GM12878 (cell line): ENCODE results near the gene TCL1B. TPM values are rescaled to one million over a fixed set of nuclear protein-coding genes. Genes with fewer than 3 reads are reported as not detected.

Source experiments
- ATAC-seq: fragments of 200-7000 bp; cut with Tn5 transposase; 3 replicates; pipeline ENCODE4 v1.9.1; 2020; ENCODE audit warnings: mild to moderate bottlenecking, moderate library complexity
- BruUV-seq: library from RNA; stranded (reverse); fragments of 400-500 nt; replicated peaks from 2 replicates; lab custom pipeline; 2021; lab: Mats Ljungman, UMichigan
- CTCF ChIA-PET: fragments of 300-600 bp; sonication (Branson Sonifier 250); formaldehyde crosslinking; extraction: SDS; loops from one replicate; lab custom pipeline; 2021; ENCODE audit warnings: inconsistent platforms; lab: Yijun Ruan, JAX
- POLR2A ChIA-PET: fragments of 350-600 bp; formaldehyde crosslinking; extraction: SDS; loops from one replicate; lab custom pipeline; 2021; ENCODE audit warnings: inconsistent platforms; lab: Charles Lee
- RAD21 ChIA-PET: fragments of 300-600 bp; sonication (Branson Sonifier 250); formaldehyde crosslinking; loops from one replicate; lab custom pipeline; 2023; ENCODE audit warnings: antibody characterized with exemption; ENCODE audit not compliant: unreplicated experiment; lab: Charles Lee
- SMC1A ChIA-PET: fragments of 300-600 bp; sonication (Branson Sonifier 250); formaldehyde crosslinking; loops from one replicate; lab custom pipeline; 2023; ENCODE audit not compliant: unreplicated experiment, uncharacterized antibody; lab: Charles Lee
- DNase-seq: peaks from one replicate; pipeline ENCODE4 v3.0.0-alpha.2; 2011; ENCODE audit warnings: low read depth, low spot score
- FAIRE-seq: peaks from 3 replicates; lab custom pipeline; 2011; peaks lifted over from hg19 to GRCh38; lab: Jason Lieb, UNC
- H2AFZ ChIP-seq: 2 replicates; pipeline ENCODE4 v1.6.0; 2011; ENCODE audit warnings: low read depth, low read length, control low read depth; ENCODE audit not compliant: control insufficient read depth
- H3K27ac ChIP-seq: 2 replicates; pipeline ENCODE4 v1.5.1; 2011; ENCODE audit warnings: control low read depth; ENCODE audit not compliant: control insufficient read depth, insufficient read depth
- H3K27me3 ChIP-seq, 2 experiments: replicated peaks in 1 of 2; 2 replicates each; pipeline versions ENCODE4 v1.6.0 to v1.6.1; 2011; ENCODE audit warnings: low read length in 1 of 2; ENCODE audit not compliant: control insufficient read depth in 2 of 2, insufficient read depth in 2 of 2
- H3K36me3 ChIP-seq, 2 experiments: 2 replicates each; pipeline ENCODE4 v1.5.1; 2011; ENCODE audit warnings: low read length in 1 of 2; ENCODE audit not compliant: control insufficient read depth in 2 of 2, insufficient read depth in 2 of 2
- H3K4me1 ChIP-seq: 2 replicates; pipeline ENCODE4 v1.6.1; 2011; ENCODE audit warnings: mild to moderate bottlenecking, low read length, moderate library complexity, mixed read lengths; ENCODE audit not compliant: control insufficient read depth, insufficient read depth
- H3K4me2 ChIP-seq: 2 replicates; pipeline ENCODE4 v1.6.0; 2011; ENCODE audit warnings: control low read depth; ENCODE audit not compliant: control insufficient read depth, insufficient read depth
- H3K4me3 ChIP-seq: fragments of 200-600 bp; sonication (generic); 2 replicates; pipeline ENCODE4 v1.5.1; 2016
- H3K79me2 ChIP-seq: 2 replicates; pipeline ENCODE4 v1.6.0; 2011; ENCODE audit warnings: low read length; ENCODE audit not compliant: control insufficient read depth, insufficient read depth
- H3K9ac ChIP-seq: 2 replicates; pipeline ENCODE4 v1.8.0; 2011; ENCODE audit warnings: low read length, control low read depth, mixed read lengths; ENCODE audit not compliant: control insufficient read depth, insufficient read depth
- H3K9me3 ChIP-seq: replicated peaks from 3 replicates; pipeline ENCODE4 v1.5.1; 2011; ENCODE audit warnings: mild to moderate bottlenecking, low read length; ENCODE audit not compliant: control insufficient read depth, insufficient read depth
- H4K20me1 ChIP-seq: 2 replicates; pipeline ENCODE4 v1.6.0; 2011; ENCODE audit not compliant: control insufficient read depth, insufficient read depth
- SPI1 ChIP-seq: IDR thresholded peaks from 2 replicates; pipeline ENCODE4 v1.6.1; 2011; ENCODE audit warnings: low read depth, mild to moderate bottlenecking, low read length, moderate library complexity, borderline replicate concordance; ENCODE audit not compliant: insufficient read depth
- TCF12 ChIP-seq: IDR thresholded peaks from 2 replicates; pipeline ENCODE4 v1.6.1; 2011; ENCODE audit warnings: low read depth, mild to moderate bottlenecking, low read length
- YY1 ChIP-seq: IDR thresholded peaks from 2 replicates; pipeline ENCODE4 v1.6.1; 2011; ENCODE audit warnings: low read depth, mild to moderate bottlenecking, low read length
- ZNF384 ChIP-seq: IDR thresholded peaks from 2 replicates; pipeline ENCODE4 v1.6.1; 2012; ENCODE audit warnings: low read depth, mild to moderate bottlenecking, low read length, improper control_type of control experiment, borderline replicate concordance
- WGBS: methylation state at CpG from one replicate; pipeline ENCODE4 v1.1.6; 2016; ENCODE audit warnings: low lambda C conversion rate; ENCODE audit not compliant: insufficient replicate concordance, insufficient coverage; ENCODE audit errors: missing lambda C conversion rate; 5-methylcytosine and 5-hydroxymethylcytosine counted together
- in situ Hi-C: fragments of 300-500 bp; cut with MboI; formaldehyde crosslinking; loops from 9 replicates; pipeline ENCODE4 v1.14.3; 2018; ENCODE audit warnings: mixed read lengths
- intact Hi-C: fragments of 100-400 bp; cut with micrococcal nuclease; formaldehyde crosslinking; loops from one replicate; pipeline ENCODE4 v1.14.2; 2022; ENCODE audit not compliant: unreplicated experiment
- polyA plus RNA-seq, 11 experiments: library from polyadenylated mRNA; depleted of rRNA in 4 of 11; unstranded in 6 of 11; stranded (reverse) in 5 of 11; fragments of >200 nt; fragmentation: Nextera tagmentation in 4 of 11; fragmentation: Illumina TruSeq in 1 of 11; extraction: Ambion mirVana in 4 of 11; extraction: Trizol in 1 of 11; gene quantifications; 1 replicate in 1 of 11; 2 replicates in 10 of 11; pipeline versions ENCODE4 v1.2.1 to v1.2.3, GENCODE V29; 2011 to 2016; ENCODE audit warnings: inconsistent platforms in 2 of 11, missing spikeins in 2 of 11, low read depth in 1 of 11
- total RNA-seq, 4 experiments: library from RNA; depleted of rRNA in 3 of 4; stranded (reverse); fragments of >200 nt in 3 of 4; fragmentation: Illumina TruSeq in 1 of 4; extraction: Trizol in 1 of 4; gene quantifications; 2 replicates each; pipeline versions ENCODE4 v1.2.1 to v1.2.3, GENCODE V29; 2013 to 2021
- TF ChIP-seq, protein P1 (sequence below): fragments of 450-650 bp; IDR thresholded peaks from 2 replicates; pipeline ENCODE4 v1.6.1; 2018; ENCODE audit warnings: mild to moderate bottlenecking, low read depth, moderate library complexity; ENCODE audit not compliant: partially characterized antibody

TCL1B gene
- total and polyA plus RNA-seq, 10 of the 15 experiments (the other 5 are each of a cell fraction or from before 2014, with no cell fraction given), result 0.10 to 0.18 (median 0.13) TPM; not detected in 6

DNA sequence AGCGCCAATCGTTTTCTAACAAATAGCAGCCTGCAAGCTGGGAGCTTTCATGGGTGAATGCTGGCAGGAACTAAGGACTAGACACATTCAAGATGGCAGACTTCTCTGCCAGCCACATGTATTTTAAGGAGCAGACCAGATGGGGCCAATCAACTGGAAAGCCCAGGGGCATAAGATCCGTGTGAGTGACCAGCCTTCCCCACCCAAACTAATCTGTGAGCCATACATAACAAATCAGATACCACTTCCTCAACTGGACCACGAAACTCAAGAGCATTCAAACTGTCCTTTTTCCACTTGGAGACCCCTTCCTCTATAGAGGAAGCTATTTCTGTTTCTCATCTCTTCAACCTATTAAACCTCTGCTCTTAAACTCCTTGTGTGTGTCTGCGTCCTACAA lies 9.7 kb downstream of the TCL1B start:
- no peaks in the 10 kb centered on the region for H3K36me3 ChIP-seq
- DNase-seq, result no peak
- H3K79me2 ChIP-seq, result no peaks in the 10 kb centered on the region
- H2AFZ ChIP-seq, result peak overlapping the region; percentile 57
- no peak overlapping the region for H3K4me3 ChIP-seq
- no peak overlapping the region for H3K9ac ChIP-seq
- ChIA-PET CTCF (interaction anchor here (0.9 to 2.7 kb wide), 4 partner anchors 9 to 114 kb away, joined by 3 to 12 read pairs (median 5); partner anchors contain the start of gene TCL1B), POLR2A (interaction anchor here (0.7 kb wide), 2 partner anchors 27 to 64 kb away, joined by 3 to 5 read pairs; no protein-coding TSS in a partner anchor), SMC1A (interaction anchor here (1.0 to 1.5 kb wide), 3 partner anchors 28 to 32 kb away, joined by 3 to 6 read pairs (median 3); no protein-coding TSS in a partner anchor), RAD21 (interaction anchor here (1.4 kb wide), 1 partner anchor 13 kb away, joined by 3 read pairs; no protein-coding TSS in a partner anchor)
- no peak for TF ChIP-seq ZNF384
- 0 out of 2 replicates have a peak, but pooled peaks have one; percentile 16 for TF ChIP-seq SPI1
- TF ChIP-seq, protein P1, sequence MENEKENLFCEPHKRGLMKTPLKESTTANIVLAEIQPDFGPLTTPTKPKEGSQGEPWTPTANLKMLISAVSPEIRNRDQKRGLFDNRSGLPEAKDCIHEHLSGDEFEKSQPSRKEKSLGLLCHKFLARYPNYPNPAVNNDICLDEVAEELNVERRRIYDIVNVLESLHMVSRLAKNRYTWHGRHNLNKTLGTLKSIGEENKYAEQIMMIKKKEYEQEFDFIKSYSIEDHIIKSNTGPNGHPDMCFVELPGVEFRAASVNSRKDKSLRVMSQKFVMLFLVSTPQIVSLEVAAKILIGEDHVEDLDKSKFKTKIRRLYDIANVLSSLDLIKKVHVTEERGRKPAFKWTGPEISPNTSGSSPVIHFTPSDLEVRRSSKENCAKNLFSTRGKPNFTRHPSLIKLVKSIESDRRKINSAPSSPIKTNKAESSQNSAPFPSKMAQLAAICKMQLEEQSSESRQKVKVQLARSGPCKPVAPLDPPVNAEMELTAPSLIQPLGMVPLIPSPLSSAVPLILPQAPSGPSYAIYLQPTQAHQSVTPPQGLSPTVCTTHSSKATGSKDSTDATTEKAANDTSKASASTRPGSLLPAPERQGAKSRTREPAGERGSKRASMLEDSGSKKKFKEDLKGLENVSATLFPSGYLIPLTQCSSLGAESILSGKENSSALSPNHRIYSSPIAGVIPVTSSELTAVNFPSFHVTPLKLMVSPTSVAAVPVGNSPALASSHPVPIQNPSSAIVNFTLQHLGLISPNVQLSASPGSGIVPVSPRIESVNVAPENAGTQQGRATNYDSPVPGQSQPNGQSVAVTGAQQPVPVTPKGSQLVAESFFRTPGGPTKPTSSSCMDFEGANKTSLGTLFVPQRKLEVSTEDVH, result no peak
- no peak for TF ChIP-seq TCF12
- TF ChIP-seq YY1, result peak; percentile 30; the same call in 1 of the 2 replicates
- WGBS, result 4% methylated on average over 5 of the region's 5 CpGs
- peaks cover 34% of the 10 kb centered on the region for H3K4me1 ChIP-seq
- H3K27ac ChIP-seq, result no peak overlapping the region
- no peak for FAIRE-seq
- H4K20me1 ChIP-seq, result no peaks in the 10 kb centered on the region
- ATAC-seq, result no peak
- H3K9me3 ChIP-seq, result no peaks in the 10 kb centered on the region
- BruUV-seq, result no TSS peak
- H3K27me3 ChIP-seq, result no peaks in the 10 kb centered on the region
- intact Hi-C loops, result no loop called here
- H3K4me2 ChIP-seq, result no peak overlapping the region
- in situ Hi-C loops, result no loop called here
